ENCODE results near the gene EGFR. TPM values are rescaled to one million over a fixed set of nuclear protein-coding genes. Genes with fewer than 3 reads are reported as not detected.

The EGFR gene
- total and polyA plus RNA-seq, 2 donors (not counting 1 experiment from before 2014, with no cell fraction given): 55.3 to 62.8 TPM

GRCh38 chr7:55245271-55245723, 226.5 kb downstream of the EGFR start:
- H3K36me3 ChIP-seq (ENCODE audit: control insufficient read depth, insufficient read depth, low read length): no peaks in the 10 kb centered on the region
- TF ChIP-seq CTCF (conservative IDR thresholded peaks at IDR 0.05 in 1 of 2, IDR thresholded peaks at IDR 0.05 in 1 of 2; ENCODE audit: low read depth in 1 of 2, low read length in 2 of 2): no peak
- no peak for TF ChIP-seq EZH2 (IDR thresholded peaks at IDR 0.05; ENCODE audit: low read length, missing control alignments)
- no peak overlapping the region for H3K9ac ChIP-seq (ENCODE audit: insufficient read depth, low read length)
- no peaks in the 10 kb centered on the region for H3K27me3 ChIP-seq (ENCODE audit: control insufficient read depth, insufficient read depth, low read length)
- H3K9me3 ChIP-seq (ENCODE audit: control insufficient read depth, insufficient read depth, low read depth, low read length): no peaks in the 10 kb centered on the region
- H2AFZ ChIP-seq (ENCODE audit: low read length): no peak overlapping the region
- DNase-seq (ENCODE audit: low read depth in 2 of 2): peak; percentile 75 to 98
- no peak overlapping the region for H3K4me3 ChIP-seq (replicated peaks in 1 of 4; ENCODE audit: control extremely low read depth in 1 of 4, insufficient read depth in 1 of 4, low read depth in 3 of 4, low read length in 4 of 4)
- H4K20me1 ChIP-seq (ENCODE audit: control insufficient read depth, extremely low read depth, insufficient read depth, low read length): no peaks in the 10 kb centered on the region
- peak overlapping the region; percentile 56 for H3K27ac ChIP-seq (ENCODE audit: insufficient read depth, low read length)
- H3K79me2 ChIP-seq (ENCODE audit: control insufficient read depth, insufficient read depth, low read length): no peaks in the 10 kb centered on the region
- H3K4me2 ChIP-seq (ENCODE audit: extremely low read depth, insufficient read depth, low read length): peak overlapping the region; percentile 18
- H3K4me1 ChIP-seq (ENCODE audit: control insufficient read depth, extremely low read depth, insufficient read depth, low read length): peaks cover 13% of the 10 kb centered on the region

GRCh38 chr7:55246171-55246570, 227.4 kb downstream of the EGFR start:
- Histone ChIP-seq H3K4me2 (ENCODE audit: extremely low read depth, insufficient read depth, low read length) (no peak overlapping the region), H3K36me3 (ENCODE audit: control insufficient read depth, insufficient read depth, low read length) (no peaks in the 10 kb centered on the region), H3K9me3 (ENCODE audit: control insufficient read depth, insufficient read depth, low read depth, low read length) (no peaks in the 10 kb centered on the region), H4K20me1 (ENCODE audit: control insufficient read depth, extremely low read depth, insufficient read depth, low read length) (no peaks in the 10 kb centered on the region), H3K4me1 (ENCODE audit: control insufficient read depth, extremely low read depth, insufficient read depth, low read length) (peaks cover 13% of the 10 kb centered on the region), H3K79me2 (ENCODE audit: control insufficient read depth, insufficient read depth, low read length) (no peaks in the 10 kb centered on the region), H3K27ac (ENCODE audit: insufficient read depth, low read length) (peak overlapping the region; percentile 56), H3K27me3 (ENCODE audit: control insufficient read depth, insufficient read depth, low read length) (no peaks in the 10 kb centered on the region), H3K9ac (ENCODE audit: insufficient read depth, low read length) (no peak overlapping the region), H2AFZ (ENCODE audit: low read length) (no peak overlapping the region), H3K4me3 (replicated peaks in 1 of 4; ENCODE audit: control extremely low read depth in 1 of 4, insufficient read depth in 1 of 4, low read depth in 3 of 4, low read length in 4 of 4) (no peak overlapping the region)
- peak; percentile 51 to 71 for DNase-seq (ENCODE audit: low read depth in 2 of 2)
- TF ChIP-seq EZH2 (IDR thresholded peaks at IDR 0.05; ENCODE audit: low read length, missing control alignments) (no peak), CTCF (conservative IDR thresholded peaks at IDR 0.05 in 1 of 2, IDR thresholded peaks at IDR 0.05 in 1 of 2; ENCODE audit: low read depth in 1 of 2, low read length in 2 of 2) (no peak)

DNA sequence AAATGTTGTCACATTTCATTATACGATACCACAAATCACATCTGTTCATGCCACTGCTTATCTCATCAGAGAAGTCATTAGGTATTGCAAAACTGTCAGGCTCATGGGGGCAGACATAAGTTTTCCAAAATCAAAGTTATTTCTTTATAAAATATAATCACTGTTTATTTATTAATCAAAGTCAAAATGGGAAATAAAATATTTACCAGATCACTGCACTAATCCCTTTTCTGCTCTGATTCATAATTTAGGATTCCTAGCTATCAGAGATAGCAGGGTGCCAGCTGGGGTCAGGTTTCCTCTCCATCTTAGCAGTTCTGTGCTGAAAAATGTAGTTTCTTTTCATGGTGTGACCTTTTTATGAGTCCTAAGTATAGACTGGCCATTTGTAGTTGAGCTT, 228.6 kb downstream of the EGFR start:
- H3K9ac ChIP-seq (ENCODE audit: insufficient read depth, low read length): no peak overlapping the region
- H3K79me2 ChIP-seq (ENCODE audit: control insufficient read depth, insufficient read depth, low read length): no peaks in the 10 kb centered on the region
- H3K27ac ChIP-seq (ENCODE audit: insufficient read depth, low read length): no peak overlapping the region
- H3K36me3 ChIP-seq (ENCODE audit: control insufficient read depth, insufficient read depth, low read length): no peaks in the 10 kb centered on the region
- H4K20me1 ChIP-seq (ENCODE audit: control insufficient read depth, extremely low read depth, insufficient read depth, low read length): no peaks in the 10 kb centered on the region
- H3K9me3 ChIP-seq (ENCODE audit: control insufficient read depth, insufficient read depth, low read depth, low read length): no peaks in the 10 kb centered on the region
- H3K4me2 ChIP-seq (ENCODE audit: extremely low read depth, insufficient read depth, low read length): no peak overlapping the region
- no peak overlapping the region for H2AFZ ChIP-seq (ENCODE audit: low read length)
- DNase-seq (ENCODE audit: low read depth in 2 of 2): peak; percentile 18 to 68
- H3K27me3 ChIP-seq (ENCODE audit: control insufficient read depth, insufficient read depth, low read length): no peaks in the 10 kb centered on the region
- H3K4me3 ChIP-seq (replicated peaks in 1 of 4; ENCODE audit: control extremely low read depth in 1 of 4, insufficient read depth in 1 of 4, low read depth in 3 of 4, low read length in 4 of 4): no peak overlapping the region
- TF ChIP-seq EZH2 (IDR thresholded peaks at IDR 0.05; ENCODE audit: low read length, missing control alignments): no peak
- H3K4me1 ChIP-seq (ENCODE audit: control insufficient read depth, extremely low read depth, insufficient read depth, low read length): peaks cover 13% of the 10 kb centered on the region

Data from fibroblast of lung (primary cell).